HG03432 (cell line): ENCODE measurements around the gene PEX6.
"Not testable (repeated sequence)": the region's sequence is repeated elsewhere in the genome, so short reads cannot be mapped to it uniquely, and the experiment has no call there.

Experiments used
- ATAC-seq: cut with Tn5 transposase; IDR thresholded peaks from one replicate; pipeline ENCODE4 v1.9.1; 2021; ENCODE audit warnings: mild to moderate bottlenecking, moderate library complexity; ENCODE audit not compliant: unreplicated experiment

Gene PEX6

GRCh38 chr6:42978839-42979522 is at the start of gene PEX6:
Gene PEX6, minus strand, starts transcription at chr6:42979181. Its CDS starts 31 bp downstream, at chr6:42979150.
- peak; percentile 93 for ATAC-seq

GRCh38 chr6:43026365-43026764 is 47.4 kb upstream of the PEX6 start:
- no peak for ATAC-seq

DNA sequence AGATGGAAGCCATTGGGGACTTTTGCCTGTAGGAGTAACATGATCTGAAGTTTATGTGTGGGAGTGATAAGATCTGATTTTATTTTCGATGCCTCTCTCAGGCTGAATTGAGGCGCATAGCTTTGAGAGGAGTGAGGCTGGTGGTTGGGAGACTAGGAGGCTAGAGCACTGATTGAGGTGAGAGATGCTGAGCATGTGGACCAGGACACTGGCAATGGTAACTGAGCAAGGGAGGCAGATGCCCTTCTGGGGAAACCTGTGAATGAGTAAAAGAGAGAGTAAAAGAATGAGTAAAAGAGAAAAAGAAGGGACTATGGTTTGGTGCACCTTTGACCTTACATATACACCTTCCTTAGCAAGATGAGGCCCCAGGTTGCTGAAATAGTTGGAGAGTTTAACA is 45.5 kb upstream of the PEX6 start:
- no peak for ATAC-seq

DNA sequence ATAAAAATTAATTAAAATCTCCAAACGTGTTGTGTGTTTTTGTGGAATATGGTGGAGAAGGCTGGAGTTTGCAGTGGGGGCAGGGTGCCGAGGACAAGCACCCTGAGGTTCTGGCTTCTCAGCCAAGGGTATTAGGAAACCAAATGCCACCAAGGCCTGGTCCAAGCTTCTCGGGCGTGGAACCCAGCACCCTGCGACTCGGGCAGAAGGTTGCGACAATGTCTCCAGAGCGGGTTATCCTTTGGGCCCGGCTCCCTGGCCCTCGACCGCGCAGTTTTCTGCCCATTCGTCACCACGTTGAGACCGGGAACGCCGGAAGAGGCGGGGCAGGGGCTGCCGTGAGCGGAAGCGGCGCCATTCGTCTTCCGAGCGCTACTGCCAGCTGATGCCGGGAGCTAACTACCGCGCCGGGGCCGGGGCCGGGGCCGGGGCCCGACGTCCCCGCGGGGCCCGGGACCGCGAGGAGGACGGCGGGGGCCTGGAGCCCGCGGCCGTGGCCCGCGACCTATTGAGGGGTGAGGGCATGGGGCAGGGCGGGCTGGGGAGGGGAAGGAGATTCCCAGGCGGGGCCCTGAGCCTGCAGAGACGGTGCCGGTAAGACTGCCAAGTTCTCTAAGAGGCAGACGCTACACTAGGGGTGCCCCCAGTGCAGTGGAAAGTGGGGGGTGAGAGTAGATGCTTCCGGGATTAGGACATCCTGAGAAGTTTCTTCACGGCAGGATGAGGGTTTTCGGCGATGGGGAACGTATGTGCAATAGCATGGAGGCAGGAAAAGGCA is 42.5 kb upstream of the PEX6 start, which contains the start of gene RRP36:
TSS of gene RRP36 (plus strand) at position 354 of the 778 bp plus-strand sequence. CDS start at position 386, 32 bp downstream.
- ATAC-seq = peak; percentile 78

DNA sequence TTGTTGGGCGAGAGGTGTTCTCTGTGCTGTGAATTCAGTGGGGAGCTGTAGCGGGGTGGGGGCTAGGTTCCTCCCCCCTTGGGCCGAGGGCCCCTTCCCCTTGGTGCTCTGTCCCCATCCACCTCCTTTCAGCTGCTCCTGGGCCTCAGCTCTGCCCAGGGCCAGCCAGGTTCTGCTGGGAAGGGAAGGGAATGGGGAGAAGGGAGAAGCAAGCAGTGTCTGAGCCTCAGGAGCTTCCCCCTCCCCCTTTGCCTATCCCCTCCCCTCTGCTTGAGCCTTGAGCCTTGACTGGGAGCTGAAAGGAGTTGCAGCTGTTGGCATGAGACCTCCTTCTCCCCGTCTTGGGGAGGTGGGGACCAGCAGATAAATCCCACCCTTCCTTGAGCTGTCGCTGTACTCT is 41.9 kb upstream of the PEX6 start:
- ATAC-seq = no peak

- ATAC-seq = no peak
Measured at GRCh38 chr6:43020052-43020705, 41.2 kb upstream of the PEX6 start.

DNA sequence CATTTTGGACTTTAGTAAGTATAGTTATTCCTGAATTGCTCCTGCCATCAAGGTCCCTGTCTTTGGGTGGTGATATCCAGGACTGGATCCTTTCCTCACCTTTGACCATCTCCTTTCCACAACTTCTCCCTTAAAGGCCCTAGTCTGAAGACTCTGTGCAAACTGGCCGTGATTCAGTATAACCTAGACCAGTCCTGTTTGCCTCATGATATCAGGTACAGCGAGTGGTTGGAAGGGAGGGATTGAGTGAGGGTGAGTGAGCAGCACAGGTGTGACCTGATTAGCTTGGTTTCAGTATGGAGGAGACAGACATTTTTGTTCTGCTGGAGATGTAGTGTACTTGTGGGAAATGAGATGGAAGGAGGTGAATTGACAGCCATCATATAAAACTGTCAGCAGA is 40.2 kb upstream of the PEX6 start:
- no peak for ATAC-seq

GRCh38 chr6:43016943-43017334 is 38.0 kb upstream of the PEX6 start:
- ATAC-seq = no peak

DNA sequence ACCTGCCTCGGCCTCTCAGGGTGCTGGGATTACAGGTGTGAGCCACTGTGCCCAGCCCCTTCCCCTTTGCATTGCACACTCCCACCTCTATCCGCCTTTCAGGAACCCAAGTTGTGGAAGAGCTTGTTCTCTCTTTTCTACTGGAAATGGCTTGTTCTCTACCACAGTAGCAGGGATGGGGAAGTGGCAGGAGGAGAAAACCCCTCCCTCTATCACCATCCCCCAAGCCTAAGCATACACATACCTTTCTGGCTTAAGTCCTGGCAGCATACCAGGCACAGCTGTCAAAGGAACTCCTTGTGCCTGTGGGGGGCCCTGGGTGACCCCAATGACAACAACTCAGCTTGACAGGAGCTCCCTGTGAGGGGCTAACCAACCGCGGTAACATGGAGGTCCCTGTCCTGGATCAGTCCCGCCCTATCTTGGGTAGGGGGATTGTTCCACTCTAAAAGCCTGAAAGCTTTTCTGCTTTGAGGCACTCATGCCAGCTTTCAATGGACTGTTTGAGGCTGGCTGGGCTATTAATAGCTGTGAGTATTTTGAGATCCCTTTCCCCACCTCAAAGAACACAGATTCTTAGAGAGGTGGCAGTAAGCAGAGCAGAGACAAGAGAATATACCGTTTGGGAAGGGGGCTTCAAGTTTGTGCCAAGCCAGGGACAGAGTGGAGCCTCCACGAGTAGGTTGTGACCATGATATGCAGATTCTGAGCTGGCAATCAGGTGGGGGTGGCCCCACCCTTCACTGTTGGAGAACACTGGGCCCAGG is 37.4 kb upstream of the PEX6 start:
- no peak for ATAC-seq

DNA sequence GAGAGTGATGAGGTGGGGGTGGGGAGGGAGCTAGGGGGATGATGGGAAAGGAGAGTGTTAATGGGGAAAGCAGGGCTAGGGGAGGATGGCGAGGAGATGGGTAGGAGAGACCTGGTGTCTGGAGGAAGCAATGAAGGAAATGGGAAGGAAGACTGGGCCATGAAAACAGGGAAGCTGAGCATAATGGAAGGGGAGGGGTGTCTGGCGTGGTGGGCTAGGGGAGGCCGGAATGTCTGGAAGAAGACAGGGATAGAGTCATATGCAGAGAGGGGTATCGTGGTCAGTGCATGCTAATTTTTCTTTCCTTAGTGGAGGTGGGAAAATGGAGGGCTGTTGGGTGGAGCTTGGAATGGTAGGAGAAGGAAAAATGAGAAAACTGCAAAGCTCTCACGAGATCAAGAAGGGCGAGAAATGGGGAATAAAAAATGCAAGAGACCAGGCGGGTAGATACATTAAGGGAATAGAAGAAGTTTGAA is 35.5 kb upstream of the PEX6 start:
- ATAC-seq = no peak

DNA sequence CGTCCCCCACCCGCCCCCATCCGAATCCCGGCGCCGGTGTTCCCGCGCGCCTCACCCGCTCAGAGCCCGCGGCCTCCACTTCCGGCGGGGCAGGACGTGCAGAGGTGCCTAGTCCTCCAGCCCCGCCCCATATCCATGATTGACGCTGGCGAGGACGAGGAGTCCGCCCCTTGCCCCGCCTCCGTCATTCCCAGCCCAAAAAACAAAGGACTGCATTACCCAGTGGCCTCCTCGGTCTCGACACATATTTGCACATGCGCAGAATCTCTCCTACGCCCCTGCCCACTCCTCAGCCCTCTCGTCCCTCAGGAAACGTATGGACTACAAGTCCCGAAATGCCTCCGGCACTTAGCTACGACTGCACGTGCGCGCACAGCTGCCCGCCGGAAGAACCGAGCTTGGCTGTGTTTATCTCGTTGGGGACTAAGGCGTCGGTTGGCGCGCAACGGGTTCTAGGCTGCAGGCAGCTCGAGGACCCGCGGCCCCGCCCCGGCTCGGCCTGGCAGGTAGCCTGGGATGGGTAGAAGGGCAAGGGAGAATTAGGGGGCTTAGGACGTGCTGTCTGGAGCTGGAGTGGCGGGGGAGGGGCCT is 35.0 kb upstream of the PEX6 start, which contains the start of the genes KLHDC3 and MEA1:
TSS of gene KLHDC3 (plus strand) at position 407 of the 591 bp plus-strand sequence. CDS start 2,944 bp downstream, outside the sequence.
TSS of gene MEA1 (minus strand) at position 104 of the 591 bp plus-strand sequence. CDS start 133 bp downstream, outside the sequence.
- peak; percentile 87 for ATAC-seq

- peak; percentile 17 for ATAC-seq
Measured at GRCh38 chr6:43013097-43013842, 34.3 kb upstream of the PEX6 start.

- ATAC-seq = no peak
Measured at GRCh38 chr6:43012364-43012763, 33.4 kb upstream of the PEX6 start.

- no peak for ATAC-seq
Measured at GRCh38 chr6:43011207-43011606, 32.2 kb upstream of the PEX6 start.

DNA sequence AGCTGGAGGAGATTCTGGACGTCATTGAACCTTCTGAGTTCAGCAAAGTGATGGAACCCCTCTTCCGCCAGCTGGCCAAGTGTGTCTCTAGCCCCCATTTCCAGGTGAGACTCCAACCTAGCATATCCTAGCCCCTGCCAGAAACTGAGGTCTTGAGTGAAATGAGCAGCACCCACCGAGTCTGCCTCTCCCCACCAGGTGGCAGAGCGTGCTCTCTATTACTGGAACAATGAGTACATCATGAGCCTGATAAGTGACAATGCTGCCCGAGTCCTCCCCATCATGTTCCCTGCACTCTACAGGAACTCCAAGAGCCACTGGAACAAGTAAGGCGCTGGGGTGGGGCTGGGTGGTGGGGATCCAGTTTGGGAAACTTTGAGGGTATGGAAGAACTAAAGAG is 30.1 kb upstream of the PEX6 start:
- no peak for ATAC-seq

DNA sequence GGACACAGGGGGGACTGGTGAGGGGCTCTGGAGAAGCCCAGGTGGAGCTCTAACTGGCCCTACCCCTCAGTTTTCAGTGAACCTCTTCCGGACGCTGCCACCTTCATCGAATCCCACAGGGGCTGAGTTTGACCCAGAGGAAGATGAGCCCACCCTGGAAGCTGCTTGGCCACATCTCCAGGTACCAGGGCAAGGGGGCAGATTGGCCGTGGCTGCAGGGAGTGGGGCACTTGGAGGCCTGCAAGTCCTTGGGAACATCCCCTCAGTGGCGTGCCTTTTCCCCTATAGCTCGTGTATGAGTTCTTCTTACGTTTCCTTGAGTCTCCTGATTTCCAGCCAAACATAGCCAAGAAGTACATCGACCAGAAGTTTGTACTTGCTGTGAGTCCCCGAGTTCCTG is 28.1 kb upstream of the PEX6 start:
- no peak for ATAC-seq

GRCh38 chr6:43006251-43006650 is 27.3 kb upstream of the PEX6 start:
- no peak for ATAC-seq

- no peak for ATAC-seq
Measured at GRCh38 chr6:43005844-43006243, 26.9 kb upstream of the PEX6 start.

DNA sequence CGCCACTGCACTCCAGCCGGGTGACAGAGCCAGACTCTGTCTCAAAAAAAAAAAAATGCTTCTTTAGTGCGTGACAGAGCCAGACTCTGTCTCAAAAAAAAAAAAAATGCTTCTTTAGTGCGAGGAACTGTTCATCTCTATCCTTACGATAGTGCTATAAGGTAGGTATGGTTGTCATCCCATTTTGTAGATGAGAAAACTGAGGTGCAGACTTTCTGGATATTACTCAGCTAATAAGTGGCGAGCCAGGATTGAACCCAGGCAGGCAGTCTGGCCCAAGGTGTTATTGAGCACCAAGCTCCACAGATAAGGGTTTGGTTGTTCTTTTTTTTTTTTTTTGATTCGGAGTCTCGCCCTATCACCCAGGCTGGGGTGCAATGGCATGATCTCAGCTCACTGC is 22.9 kb upstream of the PEX6 start:
- ATAC-seq = no peak

- ATAC-seq = not testable (repeated sequence)
Measured at GRCh38 chr6:42998205-42998604, 19.2 kb upstream of the PEX6 start.
